BJ (cell line): Measurements from ENCODE around the gene MYD88. TPM values are rescaled to one million over a fixed set of nuclear protein-coding genes. Genes with fewer than 3 reads are reported as not detected.

Source experiments
- CTCF ChIA-PET: fragments of 350-600 bp; formaldehyde crosslinking; extraction: SDS; loops from one replicate; lab custom pipeline; 2021; ENCODE audit warnings: antibody characterized with exemption, inconsistent platforms; lab: Yijun Ruan, JAX
- POLR2A ChIA-PET: fragments of 300-600 bp; sonication (Branson Sonifier 250); formaldehyde crosslinking; extraction: SDS; loops from one replicate; lab custom pipeline; 2021; ENCODE audit warnings: antibody characterized with exemption; lab: Charles Lee
- DNase-seq: peaks from one replicate; pipeline ENCODE4 v3.0.0-alpha.2; 2011; ENCODE audit warnings: low read depth
- H3K27me3 ChIP-seq: 2 replicates; pipeline ENCODE4 v1.6.0; 2011; ENCODE audit warnings: low read length; ENCODE audit not compliant: control insufficient read depth, insufficient read depth
- H3K36me3 ChIP-seq: 2 replicates; pipeline ENCODE4 v1.5.1; 2011; ENCODE audit warnings: low read length; ENCODE audit not compliant: control insufficient read depth, insufficient read depth
- H3K4me3 ChIP-seq: 2 replicates; pipeline ENCODE4 v1.5.1; 2011; ENCODE audit warnings: low read depth, mild to moderate bottlenecking, control low read depth, low read length
- CTCF ChIP-seq: IDR thresholded peaks from 2 replicates; pipeline ENCODE4 v1.5.1; 2011; ENCODE audit warnings: low read depth, mild to moderate bottlenecking, control low read depth, inconsistent platforms, low read length, moderate library complexity; ENCODE audit not compliant: insufficient read depth
- polyA plus RNA-seq: library from polyadenylated mRNA; depleted of rRNA; stranded (reverse); fragments of >200 nt; gene quantifications from 2 replicates; pipeline ENCODE4 v1.2.3, GENCODE V29; 2011

MYD88 gene
- polyA plus RNA-seq, 1 experiment: 45.6 TPM

- peaks cover 16% of the 10 kb centered on the region for H3K36me3 ChIP-seq
- no peaks in the 10 kb centered on the region for H3K27me3 ChIP-seq
- ChIA-PET CTCF (interaction anchor here (0.7 to 6.3 kb wide), 7 partner anchors 11 to 362 kb away, joined by 3 to 39 read pairs (median 18); partner anchors contain the start of gene XYLB), POLR2A (no interaction called here)
- TF ChIP-seq CTCF: no peak
- no peak overlapping the region for H3K4me3 ChIP-seq
- DNase-seq: no peak
Observed at GRCh38 chr3:38118421-38119247, 19.8 kb upstream of the MYD88 start.

GRCh38 chr3:38119248-38119544, 19.3 kb upstream of the MYD88 start:
- no peak for TF ChIP-seq CTCF
- ChIA-PET CTCF (interaction anchor here (0.7 to 6.3 kb wide), 8 partner anchors 11 to 362 kb away, joined by 3 to 39 read pairs (median 10); partner anchors contain the start of genes SLC22A14 and XYLB), POLR2A (no interaction called here)
- H3K27me3 ChIP-seq: no peaks in the 10 kb centered on the region
- peaks cover 16% of the 10 kb centered on the region for H3K36me3 ChIP-seq
- no peak for DNase-seq
- H3K4me3 ChIP-seq: no peak overlapping the region

GRCh38 chr3:38119821-38120692, 18.4 kb upstream of the MYD88 start:
- no peak for DNase-seq
- Histone ChIP-seq H3K27me3 (no peaks in the 10 kb centered on the region), H3K36me3 (peaks cover 20% of the 10 kb centered on the region), H3K4me3 (no peak overlapping the region)
- ChIA-PET CTCF (interaction anchor here (1.2 to 6.3 kb wide), 7 partner anchors 10 to 361 kb away, joined by 3 to 39 read pairs (median 7); partner anchors contain the start of genes SLC22A14 and XYLB), POLR2A (no interaction called here)
- TF ChIP-seq CTCF: no peak

- ChIA-PET CTCF (interaction anchor here (1.5 to 6.3 kb wide), 5 partner anchors 9 to 360 kb away, joined by 4 to 39 read pairs (median 7); partner anchors contain the start of gene XYLB), POLR2A (no interaction called here)
- Histone ChIP-seq H3K27me3 (no peaks in the 10 kb centered on the region), H3K36me3 (peaks cover 27% of the 10 kb centered on the region), H3K4me3 (no peak overlapping the region)
- no peak for DNase-seq
- TF ChIP-seq CTCF: no peak
Observed at GRCh38 chr3:38120693-38121450, 17.6 kb upstream of the MYD88 start.
